ENCODE data around the gene PRXL2C. TPM values are rescaled to one million over a fixed set of nuclear protein-coding genes. Genes with fewer than 3 reads are reported as not detected.

Gene PRXL2C
- total RNA-seq, 1 experiment from 2014 or later: 35.4 TPM

GRCh38 chr9:96660692-96661248 lies 5.7 kb upstream of the PRXL2C start:
- Histone ChIP-seq H3K4me3 (ENCODE audit: low read depth, low read length) (no peak overlapping the region), H3K4me1 (peaks cover 13% of the 10 kb centered on the region), H3K36me3 (ENCODE audit: control insufficient read depth, insufficient read depth, low read length) (no peaks in the 10 kb centered on the region), H3K9me3 (no peaks in the 10 kb centered on the region), H3K27me3 (replicated peaks; ENCODE audit: control insufficient read depth, insufficient read depth, low read length) (no peaks in the 10 kb centered on the region)
- Mint-ChIP-seq H3K9me3 (ENCODE audit: unreplicated experiment) (no peaks in the 10 kb centered on the region), H3K4me3 (ENCODE audit: unreplicated experiment) (no peak overlapping the region), H3K4me1 (ENCODE audit: low read depth, unreplicated experiment) (peaks cover 28% of the 10 kb centered on the region), H3K36me3 (ENCODE audit: insufficient read depth, unreplicated experiment) (peaks cover 4% of the 10 kb centered on the region), H3K27me3 (ENCODE audit: insufficient read depth, unreplicated experiment) (no peaks in the 10 kb centered on the region), H3K27ac (ENCODE audit: unreplicated experiment) (no peak overlapping the region)
- TF ChIP-seq CTCF (IDR thresholded peaks at IDR 0.05; ENCODE audit: insufficient read depth in 1 of 2, low read depth in 1 of 2, low read length in 1 of 2, severe bottlenecking in 1 of 2, unreplicated experiment in 1 of 2): no peak
- CTCF ChIA-PET: interaction anchor here (0.6 kb wide), 1 partner anchor 1007 kb away, joined by 3 read pairs; no protein-coding TSS in a partner anchor
- intact Hi-C loops (cut with micrococcal nuclease; ENCODE audit: unreplicated experiment): no loop called here
- POLR2A ChIA-PET: no interaction called here
- no TSS peak for BruUV-seq (replicated peaks)
- DNase-seq: no peak

GRCh38 chr9:96654450-96655197 lies 493 bp downstream of the PRXL2C start:
- intact Hi-C loops (cut with micrococcal nuclease; ENCODE audit: unreplicated experiment): loop anchor here (1.0 to 5.0 kb wide), 3 partner anchors 10 to 327 kb away; no protein-coding TSS in a partner anchor
- H3K4me3 ChIP-seq (ENCODE audit: low read depth, low read length): peak overlapping the region; percentile 91
- H3K36me3 ChIP-seq (ENCODE audit: control insufficient read depth, insufficient read depth, low read length): no peaks in the 10 kb centered on the region
- no peaks in the 10 kb centered on the region for H3K9me3 Mint-ChIP-seq (ENCODE audit: unreplicated experiment)
- no peaks in the 10 kb centered on the region for H3K27me3 ChIP-seq (replicated peaks; ENCODE audit: control insufficient read depth, insufficient read depth, low read length)
- no TSS peak for BruUV-seq (replicated peaks)
- peak overlapping the region; percentile 87 for H3K4me3 Mint-ChIP-seq (ENCODE audit: unreplicated experiment)
- H3K27ac Mint-ChIP-seq (ENCODE audit: unreplicated experiment): peak overlapping the region; percentile 88
- H3K4me1 Mint-ChIP-seq (ENCODE audit: low read depth, unreplicated experiment): peaks cover 25% of the 10 kb centered on the region
- CTCF ChIA-PET: no interaction called here
- DNase-seq: peak; percentile 73 to 77
- no peaks in the 10 kb centered on the region for H3K9me3 ChIP-seq
- H3K36me3 Mint-ChIP-seq (ENCODE audit: insufficient read depth, unreplicated experiment): peaks cover 44% of the 10 kb centered on the region
- no peak for TF ChIP-seq CTCF (IDR thresholded peaks at IDR 0.05; ENCODE audit: insufficient read depth in 1 of 2, low read depth in 1 of 2, low read length in 1 of 2, severe bottlenecking in 1 of 2, unreplicated experiment in 1 of 2)
- H3K27me3 Mint-ChIP-seq (ENCODE audit: insufficient read depth, unreplicated experiment): no peaks in the 10 kb centered on the region
- POLR2A ChIA-PET: interaction anchor here (1.0 kb wide), 1 partner anchor 10 kb away, joined by 9 read pairs; no protein-coding TSS in a partner anchor
- H3K4me1 ChIP-seq: peaks cover 4% of the 10 kb centered on the region; the same call in 1 of the 2 replicates

GRCh38 chr9:96651626-96652025 lies 3.5 kb downstream of the PRXL2C start:
- no peaks in the 10 kb centered on the region for H3K9me3 ChIP-seq
- no peak overlapping the region for H3K4me3 Mint-ChIP-seq (ENCODE audit: unreplicated experiment)
- H3K27me3 ChIP-seq (replicated peaks; ENCODE audit: control insufficient read depth, insufficient read depth, low read length): no peaks in the 10 kb centered on the region
- no peak for DNase-seq
- no peak overlapping the region for H3K4me3 ChIP-seq (ENCODE audit: low read depth, low read length)
- peaks cover 4% of the 10 kb centered on the region; the same call in 1 of the 2 replicates for H3K4me1 ChIP-seq
- TF ChIP-seq CTCF (IDR thresholded peaks at IDR 0.05; ENCODE audit: insufficient read depth in 1 of 2, low read depth in 1 of 2, low read length in 1 of 2, severe bottlenecking in 1 of 2, unreplicated experiment in 1 of 2): peak; percentile 55 to 60
- BruUV-seq (replicated peaks): no TSS peak
- intact Hi-C loops (cut with micrococcal nuclease; ENCODE audit: unreplicated experiment): loop anchor here (5.0 kb wide), 2 partner anchors 209 to 324 kb away; no protein-coding TSS in a partner anchor
- H3K9me3 Mint-ChIP-seq (ENCODE audit: unreplicated experiment): no peaks in the 10 kb centered on the region
- ChIA-PET CTCF (interaction anchor here (0.6 kb wide), 1 partner anchor 121 kb away, joined by 5 read pairs; no protein-coding TSS in a partner anchor), POLR2A (no interaction called here)
- no peaks in the 10 kb centered on the region for H3K27me3 Mint-ChIP-seq (ENCODE audit: insufficient read depth, unreplicated experiment)
- peaks cover 63% of the 10 kb centered on the region for H3K36me3 Mint-ChIP-seq (ENCODE audit: insufficient read depth, unreplicated experiment)
- H3K36me3 ChIP-seq (ENCODE audit: control insufficient read depth, insufficient read depth, low read length): no peaks in the 10 kb centered on the region
- H3K4me1 Mint-ChIP-seq (ENCODE audit: low read depth, unreplicated experiment): peaks cover 19% of the 10 kb centered on the region
- no peak overlapping the region for H3K27ac Mint-ChIP-seq (ENCODE audit: unreplicated experiment)

All from Caco-2 (cell line).